ENCODE data around the gene MLYCD.
A peak's percentile ranks its signal among the peaks of the same experiment; 100 is the strongest.

The MLYCD gene

DNA sequence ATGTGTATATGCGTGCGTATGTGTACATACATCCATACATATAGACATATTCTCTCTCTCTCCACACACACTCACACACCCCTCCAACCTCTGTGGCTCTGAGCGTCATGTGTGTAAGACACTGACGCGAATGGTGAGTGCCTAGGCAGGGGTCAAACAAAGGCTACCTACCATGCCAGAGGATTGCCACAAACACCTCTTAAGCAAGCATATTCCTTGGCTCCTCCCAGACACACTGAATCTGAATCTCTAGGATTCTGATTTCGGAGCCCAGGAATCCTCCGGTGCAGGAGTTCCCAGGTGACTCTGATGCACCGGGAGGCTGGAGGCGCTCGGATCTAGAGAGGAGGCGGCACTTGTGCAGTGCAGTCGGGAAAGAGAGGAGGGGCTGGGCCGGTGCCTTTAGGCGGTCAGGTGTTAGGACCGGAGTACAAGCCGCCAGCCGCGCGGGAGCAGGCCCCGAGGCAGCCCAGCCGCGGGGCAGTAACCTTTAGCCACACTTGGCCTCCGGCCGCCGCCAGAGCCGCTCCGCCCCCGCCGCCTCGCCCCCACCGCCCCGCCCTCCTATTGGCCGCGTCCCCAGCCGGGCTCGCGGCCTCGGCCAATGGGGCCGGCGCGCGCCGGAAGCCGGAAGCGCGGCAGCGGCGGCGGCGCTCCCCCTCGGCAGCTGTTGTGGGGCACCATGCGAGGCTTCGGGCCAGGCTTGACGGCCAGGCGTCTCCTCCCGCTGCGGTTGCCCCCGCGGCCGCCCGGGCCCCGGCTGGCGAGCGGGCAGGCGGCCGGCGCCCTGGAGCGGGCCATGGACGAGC is at the start of gene MLYCD:
Gene MLYCD, plus strand, starts transcription at position 653 of the 809 bp plus-strand sequence. Its CDS starts 30 bp downstream, at position 683.
- in situ Hi-C loops (cut with MboI; ENCODE audit: low pct_unique_long_range_greater_than_20kb, low sequenced_read_pairs): no loop called here
- DNase-seq: peak; percentile 64

GRCh38 chr16:83849421-83849820 is 49.5 kb upstream of the MLYCD start:
- in situ Hi-C loops (cut with MboI; ENCODE audit: low pct_unique_long_range_greater_than_20kb, low sequenced_read_pairs): no loop called here
- DNase-seq: no peak

- DNase-seq: no peak
- in situ Hi-C loops (cut with MboI; ENCODE audit: low pct_unique_long_range_greater_than_20kb, low sequenced_read_pairs): no loop called here
Observed at GRCh38 chr16:83850947-83851346, 48.0 kb upstream of the MLYCD start.

DNA sequence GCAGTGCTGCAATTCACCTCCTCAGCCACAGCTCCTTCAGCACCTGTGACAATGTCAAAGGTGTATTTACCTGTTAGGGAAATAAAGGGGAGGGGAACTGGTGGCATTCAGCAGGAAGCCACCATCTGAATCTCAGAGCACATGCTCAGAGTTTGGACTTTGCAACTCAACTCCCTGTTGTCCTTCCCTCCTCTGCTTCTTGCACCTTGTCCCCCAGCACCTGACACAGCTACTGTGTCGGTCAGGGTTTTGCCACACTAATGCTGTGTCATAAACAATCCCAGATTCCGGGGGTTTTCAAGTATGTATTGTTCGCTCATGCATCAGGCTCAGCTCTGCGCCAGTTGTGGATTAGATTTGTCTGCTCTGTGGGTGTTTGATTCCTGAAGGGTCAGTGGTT is 47.4 kb upstream of the MLYCD start:
- in situ Hi-C loops (cut with MboI; ENCODE audit: low pct_unique_long_range_greater_than_20kb, low sequenced_read_pairs): no loop called here
- DNase-seq: no peak

GRCh38 chr16:83852774-83853173 is 46.1 kb upstream of the MLYCD start:
- in situ Hi-C loops (cut with MboI; ENCODE audit: low pct_unique_long_range_greater_than_20kb, low sequenced_read_pairs): no loop called here
- DNase-seq: no peak

GRCh38 chr16:83853834-83854233 is 45.1 kb upstream of the MLYCD start:
- in situ Hi-C loops (cut with MboI; ENCODE audit: low pct_unique_long_range_greater_than_20kb, low sequenced_read_pairs): no loop called here
- no peak for DNase-seq

DNA sequence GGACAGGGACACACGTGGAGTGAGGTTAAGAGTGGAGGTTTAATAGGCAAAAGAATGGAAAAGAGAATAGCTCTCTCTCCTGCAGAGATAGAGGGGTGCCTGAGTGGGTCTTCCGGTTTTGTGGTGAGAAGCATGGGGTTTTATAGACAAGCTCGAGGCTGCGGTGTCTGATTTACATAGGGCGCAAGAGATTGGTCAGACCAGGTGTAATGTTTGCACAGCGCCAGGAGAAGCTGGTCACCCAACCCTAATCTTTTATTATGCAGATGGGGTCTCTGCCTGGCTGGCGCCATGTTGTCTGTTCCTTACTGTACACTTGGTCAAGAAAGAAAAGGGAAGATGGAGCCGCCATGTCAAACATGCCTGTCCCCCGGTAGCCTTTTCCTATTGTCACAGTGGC is 44.5 kb upstream of the MLYCD start:
- in situ Hi-C loops (cut with MboI; ENCODE audit: low pct_unique_long_range_greater_than_20kb, low sequenced_read_pairs): no loop called here
- no peak for DNase-seq

- in situ Hi-C loops (cut with MboI; ENCODE audit: low pct_unique_long_range_greater_than_20kb, low sequenced_read_pairs): no loop called here
- no peak for DNase-seq
Observed at GRCh38 chr16:83856792-83857191, 42.1 kb upstream of the MLYCD start.

- DNase-seq: no peak
- in situ Hi-C loops (cut with MboI; ENCODE audit: low pct_unique_long_range_greater_than_20kb, low sequenced_read_pairs): no loop called here
Observed at GRCh38 chr16:83859265-83859664, 39.6 kb upstream of the MLYCD start.

GRCh38 chr16:83862661-83863060 is 36.3 kb upstream of the MLYCD start:
- no peak for DNase-seq
- in situ Hi-C loops (cut with MboI; ENCODE audit: low pct_unique_long_range_greater_than_20kb, low sequenced_read_pairs): no loop called here

DNA sequence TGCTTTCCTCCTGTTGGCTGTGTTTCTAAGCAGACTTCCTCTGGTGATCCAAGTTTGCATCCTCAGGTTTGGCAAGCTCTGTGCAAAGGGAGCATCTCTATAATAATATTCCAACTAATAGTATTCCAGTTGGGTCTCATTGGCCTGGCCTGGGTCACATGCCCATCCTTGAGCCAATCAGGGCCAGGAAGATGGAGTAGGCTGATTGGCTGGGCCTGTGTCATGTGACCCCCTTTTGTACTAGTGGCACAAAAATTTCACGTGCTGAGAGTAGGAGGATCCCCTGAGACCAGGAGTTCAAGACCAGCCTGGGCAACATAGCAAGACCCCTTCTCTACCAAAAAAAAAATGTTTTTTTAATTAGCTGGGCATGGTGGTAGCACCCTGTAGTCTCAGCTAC is 35.2 kb upstream of the MLYCD start:
- in situ Hi-C loops (cut with MboI; ENCODE audit: low pct_unique_long_range_greater_than_20kb, low sequenced_read_pairs): no loop called here
- no peak for DNase-seq

GRCh38 chr16:83870830-83871229 is 28.1 kb upstream of the MLYCD start:
- no peak for DNase-seq
- in situ Hi-C loops (cut with MboI; ENCODE audit: low pct_unique_long_range_greater_than_20kb, low sequenced_read_pairs): no loop called here

DNA sequence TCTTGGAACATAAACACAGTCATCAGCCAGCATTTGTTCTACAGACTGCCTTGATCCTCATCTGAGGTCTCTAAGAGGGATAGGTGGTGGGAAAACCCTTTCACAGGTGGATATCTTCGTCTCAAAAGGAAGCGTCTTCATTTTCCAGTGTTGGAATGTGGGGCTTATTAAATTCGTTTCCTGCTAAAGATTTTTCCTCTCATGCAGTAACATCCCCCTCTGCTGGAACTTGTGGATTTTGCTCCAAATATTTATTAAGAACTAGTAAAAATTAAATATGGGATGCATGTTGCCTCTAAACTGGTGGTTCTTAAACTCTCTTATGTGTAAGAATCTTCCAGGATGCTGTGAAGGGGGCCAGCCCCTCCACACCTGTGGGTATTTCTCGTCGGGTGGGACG is 20.1 kb upstream of the MLYCD start:
- peak; percentile 57 for DNase-seq
- in situ Hi-C loops (cut with MboI; ENCODE audit: low pct_unique_long_range_greater_than_20kb, low sequenced_read_pairs): no loop called here

DNA sequence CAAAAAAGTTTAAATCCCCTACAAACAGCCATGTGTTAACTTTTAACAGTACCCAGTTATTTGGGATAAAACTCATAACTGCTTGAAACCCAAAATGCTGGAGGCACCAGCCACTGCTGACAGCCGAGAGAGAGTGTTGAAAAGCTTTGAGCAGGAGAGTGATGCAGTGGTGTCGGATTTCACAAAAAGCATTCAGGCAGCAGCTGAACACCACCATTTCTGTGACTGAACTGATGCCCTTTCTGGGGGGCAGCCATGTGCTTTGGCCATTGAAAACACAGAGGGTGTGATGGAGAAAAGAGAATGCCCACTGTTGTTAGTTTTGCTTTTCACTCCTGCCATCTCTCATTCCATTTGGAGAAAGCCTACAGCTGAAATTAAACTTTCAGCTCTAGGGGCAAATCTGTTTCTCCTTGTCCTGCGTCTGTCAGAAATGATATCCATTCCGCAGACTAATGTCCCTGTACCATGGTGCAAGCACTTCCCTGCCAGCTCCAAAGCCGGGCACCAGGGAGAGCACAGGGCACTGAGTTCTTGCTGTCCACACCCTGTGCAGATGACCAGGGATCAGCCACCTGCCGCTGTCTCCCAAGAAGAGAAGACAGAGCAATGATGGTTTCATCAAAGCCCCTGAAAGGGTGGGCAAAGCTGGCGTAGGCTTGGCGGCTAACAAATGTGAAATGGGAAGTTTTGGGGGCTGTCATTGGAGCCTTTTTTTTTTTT is 16.6 kb upstream of the MLYCD start:
- DNase-seq: no peak
- in situ Hi-C loops (cut with MboI; ENCODE audit: low pct_unique_long_range_greater_than_20kb, low sequenced_read_pairs): loop anchor here (10.0 kb wide), 1 partner anchor 48 kb away; no protein-coding TSS in a partner anchor

DNA sequence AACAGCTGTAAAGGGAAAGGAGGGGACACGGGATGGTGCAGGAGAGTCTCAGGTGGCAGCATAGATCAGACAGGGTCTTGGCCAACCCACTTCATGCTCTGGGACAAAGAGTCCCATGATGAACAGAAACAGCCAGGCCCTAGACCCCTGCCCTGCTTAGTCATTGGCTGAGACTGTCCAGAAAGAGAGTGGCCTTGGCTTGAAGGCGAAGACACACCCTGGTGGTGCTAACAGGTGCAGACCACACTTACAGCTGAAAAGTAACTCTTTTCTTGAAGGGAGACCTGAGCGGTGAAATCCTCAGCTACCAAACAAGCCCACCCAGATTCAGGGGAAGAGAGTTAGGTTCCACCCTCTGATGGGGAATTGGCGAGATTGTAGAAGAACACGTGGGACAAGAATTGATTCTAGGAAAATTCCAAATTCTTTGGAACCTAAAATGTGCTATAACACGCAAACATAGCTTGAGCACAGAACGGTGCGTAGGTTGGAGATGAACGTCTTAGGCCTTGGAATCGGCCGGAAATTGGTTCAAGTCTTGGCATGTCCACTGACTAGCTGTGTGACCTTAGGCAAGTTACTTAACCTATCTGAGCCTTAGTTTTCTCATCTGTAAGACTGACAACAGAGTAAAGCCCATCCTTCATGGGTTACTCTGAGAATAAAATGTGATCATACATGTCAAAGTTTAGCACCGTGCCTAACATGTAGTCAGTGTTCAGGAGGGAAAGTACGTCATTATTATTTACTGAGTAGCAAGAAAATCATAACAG is 12.5 kb upstream of the MLYCD start:
- no peak for DNase-seq
- in situ Hi-C loops (cut with MboI; ENCODE audit: low pct_unique_long_range_greater_than_20kb, low sequenced_read_pairs): loop anchor here (10.0 kb wide), 1 partner anchor 52 kb away; no protein-coding TSS in a partner anchor

- no peak for DNase-seq
- in situ Hi-C loops (cut with MboI; ENCODE audit: low pct_unique_long_range_greater_than_20kb, low sequenced_read_pairs): loop anchor here (10.0 kb wide), 1 partner anchor 52 kb away; no protein-coding TSS in a partner anchor
Observed at GRCh38 chr16:83887080-83887479, 11.8 kb upstream of the MLYCD start.

DNA sequence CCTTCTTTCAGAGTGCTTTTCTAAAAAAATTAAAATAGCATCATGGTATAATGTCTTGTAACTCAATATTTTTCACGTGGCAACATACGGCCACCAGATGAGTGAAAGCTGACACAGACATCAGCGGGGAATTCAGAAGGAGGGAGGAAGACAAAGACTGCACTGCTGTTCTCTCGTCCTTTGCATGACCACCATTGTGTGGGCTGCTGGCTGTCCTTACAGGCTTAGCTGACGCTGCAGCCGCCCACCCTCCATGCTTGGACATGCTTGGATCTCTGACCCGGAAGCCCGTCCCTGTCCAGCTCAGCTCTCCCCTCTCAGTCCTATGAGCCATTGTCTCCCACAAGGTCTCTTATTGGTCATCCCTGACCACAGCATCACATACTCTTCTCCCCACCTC is 11.4 kb upstream of the MLYCD start:
- in situ Hi-C loops (cut with MboI; ENCODE audit: low pct_unique_long_range_greater_than_20kb, low sequenced_read_pairs): loop anchor here (10.0 kb wide), 1 partner anchor 53 kb away; no protein-coding TSS in a partner anchor
- no peak for DNase-seq

- in situ Hi-C loops (cut with MboI; ENCODE audit: low pct_unique_long_range_greater_than_20kb, low sequenced_read_pairs): loop anchor here (10.0 kb wide), 1 partner anchor 54 kb away; no protein-coding TSS in a partner anchor
Observed at GRCh38 chr16:83888672-83889044, 10.3 kb upstream of the MLYCD start.

DNA sequence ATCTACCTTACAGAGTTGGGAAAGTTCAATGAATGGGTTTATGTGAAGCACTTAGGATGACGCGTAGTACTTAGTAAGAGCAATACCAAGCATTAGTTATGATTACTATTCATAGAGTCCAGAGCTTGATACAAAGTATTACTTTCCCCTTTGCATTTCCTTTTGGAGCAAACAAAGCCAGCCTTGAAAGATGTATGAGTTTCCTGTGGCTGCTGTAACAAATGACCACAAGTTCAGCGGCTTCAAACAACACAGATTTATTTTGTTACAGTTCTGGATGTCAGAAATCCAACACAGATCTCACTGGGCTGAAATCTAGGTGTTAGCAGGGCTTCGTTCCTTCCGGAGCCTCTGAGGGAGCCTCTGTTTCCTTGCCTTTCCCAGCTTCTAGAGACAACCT is 8.6 kb upstream of the MLYCD start:
- no peak for DNase-seq
- in situ Hi-C loops (cut with MboI; ENCODE audit: low pct_unique_long_range_greater_than_20kb, low sequenced_read_pairs): no loop called here

More at GRCh38 chr16:83888672-83889044, 10.3 kb upstream of the MLYCD start:
- no peak for DNase-seq

GRCh38 chr16:83891742-83892141 is 7.2 kb upstream of the MLYCD start:
- no peak for DNase-seq
- in situ Hi-C loops (cut with MboI; ENCODE audit: low pct_unique_long_range_greater_than_20kb, low sequenced_read_pairs): no loop called here

All from KBM-7 (cell line).